ENCODE data around the gene STUM. TPM values are rescaled to one million over a fixed set of nuclear protein-coding genes. Genes with fewer than 3 reads are reported as not detected.
"Not testable (repeated sequence)": the region's sequence is repeated elsewhere in the genome, so short reads cannot be mapped to it uniquely, and the experiment has no call there.

The STUM gene
- total RNA-seq, 1 donor: under 0.01 TPM

GRCh38 chr1:226578946-226579578, 30.5 kb downstream of the STUM start:
- no peak for DNase-seq (ENCODE audit: low read depth in 2 of 3, low spot score in 2 of 3)

- no peak for DNase-seq (ENCODE audit: low read depth in 2 of 3, low spot score in 2 of 3)
Measured at GRCh38 chr1:226579781-226580323, 31.3 kb downstream of the STUM start.

- no peak for DNase-seq (ENCODE audit: low read depth in 2 of 3, low spot score in 2 of 3)
Measured at GRCh38 chr1:226580625-226581270, 32.2 kb downstream of the STUM start.

- no peak for DNase-seq (ENCODE audit: low read depth in 2 of 3, low spot score in 2 of 3)
Measured at GRCh38 chr1:226581650-226582330, 33.2 kb downstream of the STUM start.

GRCh38 chr1:226582966-226583365, 34.4 kb downstream of the STUM start:
- DNase-seq (ENCODE audit: low read depth in 2 of 3, low spot score in 2 of 3): no peak

GRCh38 chr1:226584164-226584563, 35.6 kb downstream of the STUM start:
- no peak for DNase-seq (ENCODE audit: low read depth in 2 of 3, low spot score in 2 of 3)

- no peak for DNase-seq (ENCODE audit: low read depth in 2 of 3, low spot score in 2 of 3)
Measured at GRCh38 chr1:226586116-226586515, 37.6 kb downstream of the STUM start.

GRCh38 chr1:226586650-226587422, 38.3 kb downstream of the STUM start:
- DNase-seq (ENCODE audit: low read depth in 2 of 3, low spot score in 2 of 3): no peak

- no peak for DNase-seq (ENCODE audit: low read depth in 2 of 3, low spot score in 2 of 3)
Measured at GRCh38 chr1:226588484-226588883, 39.9 kb downstream of the STUM start.

GRCh38 chr1:226589008-226589733, 40.6 kb downstream of the STUM start:
- no peak for DNase-seq (ENCODE audit: low read depth in 2 of 3, low spot score in 2 of 3)

GRCh38 chr1:226590614-226591013, 42.0 kb downstream of the STUM start:
- DNase-seq (ENCODE audit: low read depth in 2 of 3, low spot score in 2 of 3): no peak

GRCh38 chr1:226593541-226593940, 45.0 kb downstream of the STUM start:
- DNase-seq (ENCODE audit: low read depth in 2 of 3, low spot score in 2 of 3): no peak

- DNase-seq (ENCODE audit: low read depth in 2 of 3, low spot score in 2 of 3): no peak
Measured at GRCh38 chr1:226596531-226597165, 48.1 kb downstream of the STUM start.

GRCh38 chr1:226597616-226598454, 49.3 kb downstream of the STUM start:
- DNase-seq (ENCODE audit: low read depth in 2 of 3, low spot score in 2 of 3): no peak

GRCh38 chr1:226598455-226598849, 49.9 kb downstream of the STUM start:
- DNase-seq (ENCODE audit: low read depth in 2 of 3, low spot score in 2 of 3): no peak

GRCh38 chr1:226598955-226599354, 50.4 kb downstream of the STUM start:
- DNase-seq (ENCODE audit: low read depth in 2 of 3, low spot score in 2 of 3): not testable (repeated sequence)

GRCh38 chr1:226599636-226600238, 51.2 kb downstream of the STUM start:
- no peak for DNase-seq (ENCODE audit: low read depth in 2 of 3, low spot score in 2 of 3)

- DNase-seq (ENCODE audit: low read depth in 2 of 3, low spot score in 2 of 3): no peak
Measured at GRCh38 chr1:226600254-226600653, 51.7 kb downstream of the STUM start.

GRCh38 chr1:226601456-226601855, 52.9 kb downstream of the STUM start:
- DNase-seq (ENCODE audit: low read depth in 2 of 3, low spot score in 2 of 3): no peak
